Measurements from ENCODE around the gene SH3BP5.

The SH3BP5 gene

GRCh38 chr3:15321349-15321748 lies 11.0 kb downstream of the SH3BP5 start:
- TF ChIP-seq, protein P1, sequence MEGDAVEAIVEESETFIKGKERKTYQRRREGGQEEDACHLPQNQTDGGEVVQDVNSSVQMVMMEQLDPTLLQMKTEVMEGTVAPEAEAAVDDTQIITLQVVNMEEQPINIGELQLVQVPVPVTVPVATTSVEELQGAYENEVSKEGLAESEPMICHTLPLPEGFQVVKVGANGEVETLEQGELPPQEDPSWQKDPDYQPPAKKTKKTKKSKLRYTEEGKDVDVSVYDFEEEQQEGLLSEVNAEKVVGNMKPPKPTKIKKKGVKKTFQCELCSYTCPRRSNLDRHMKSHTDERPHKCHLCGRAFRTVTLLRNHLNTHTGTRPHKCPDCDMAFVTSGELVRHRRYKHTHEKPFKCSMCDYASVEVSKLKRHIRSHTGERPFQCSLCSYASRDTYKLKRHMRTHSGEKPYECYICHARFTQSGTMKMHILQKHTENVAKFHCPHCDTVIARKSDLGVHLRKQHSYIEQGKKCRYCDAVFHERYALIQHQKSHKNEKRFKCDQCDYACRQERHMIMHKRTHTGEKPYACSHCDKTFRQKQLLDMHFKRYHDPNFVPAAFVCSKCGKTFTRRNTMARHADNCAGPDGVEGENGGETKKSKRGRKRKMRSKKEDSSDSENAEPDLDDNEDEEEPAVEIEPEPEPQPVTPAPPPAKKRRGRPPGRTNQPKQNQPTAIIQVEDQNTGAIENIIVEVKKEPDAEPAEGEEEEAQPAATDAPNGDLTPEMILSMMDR (IDR thresholded peaks at IDR 0.05; ENCODE audit: borderline replicate concordance, control extremely low read depth, extremely low read depth, insufficient read depth, missing control alignments) = no peak
- in situ Hi-C loops (cut with MboI; ENCODE audit: low sequenced_read_pairs, unreplicated experiment) = loop anchor here (10.0 kb wide), 1 partner anchor 47 kb away; no protein-coding TSS in a partner anchor
- DNase-seq (ENCODE audit: low spot score) = no peak

DNA sequence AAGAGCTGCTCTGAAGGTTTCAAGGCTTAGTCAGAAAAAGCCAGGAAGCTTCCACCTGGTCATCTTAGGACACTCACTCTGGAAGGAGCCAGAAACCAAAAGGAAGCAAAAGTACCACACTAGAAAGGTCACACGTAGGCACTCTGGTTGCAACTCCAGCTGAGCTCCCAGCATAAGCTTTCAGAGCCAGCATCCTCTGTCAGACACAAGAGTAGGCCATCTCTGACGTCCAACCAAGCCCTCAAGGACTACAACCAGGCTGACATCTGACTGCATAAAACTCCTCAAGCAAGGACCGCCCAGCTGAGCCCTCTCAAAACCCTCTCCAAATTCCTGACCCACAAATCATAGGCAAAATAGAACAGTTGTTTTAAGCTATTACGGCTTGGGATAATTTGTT lies 12.8 kb downstream of the SH3BP5 start:
- in situ Hi-C loops (cut with MboI; ENCODE audit: low sequenced_read_pairs, unreplicated experiment) = no loop called here
- no peak for DNase-seq (ENCODE audit: low spot score)
- TF ChIP-seq, protein P1 (IDR thresholded peaks at IDR 0.05; ENCODE audit: borderline replicate concordance, control extremely low read depth, extremely low read depth, insufficient read depth, missing control alignments) = no peak

DNA sequence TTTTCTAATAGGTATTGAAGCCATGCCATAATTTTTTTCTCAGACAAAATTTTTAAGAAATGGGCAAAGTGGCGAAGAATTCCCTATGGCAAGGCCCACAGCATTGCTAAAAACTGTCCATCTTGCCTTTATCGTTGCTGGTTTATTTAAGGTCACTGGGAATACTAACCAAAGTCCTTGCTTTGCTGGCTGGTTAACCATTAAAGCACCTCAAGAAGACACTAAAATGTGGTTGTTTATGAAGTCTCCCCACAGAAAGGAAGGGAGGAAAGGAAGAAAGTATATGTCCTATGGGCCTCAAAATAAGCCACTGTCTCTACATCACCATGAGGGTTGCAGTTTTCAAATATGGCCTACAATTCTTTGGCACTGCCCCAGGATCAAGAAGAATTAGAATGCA lies 13.2 kb downstream of the SH3BP5 start:
- in situ Hi-C loops (cut with MboI; ENCODE audit: low sequenced_read_pairs, unreplicated experiment) = no loop called here
- TF ChIP-seq, protein P1 (IDR thresholded peaks at IDR 0.05; ENCODE audit: borderline replicate concordance, control extremely low read depth, extremely low read depth, insufficient read depth, missing control alignments) = no peak
- no peak for DNase-seq (ENCODE audit: low spot score)

GRCh38 chr3:15318661-15319060 lies 13.7 kb downstream of the SH3BP5 start:
- TF ChIP-seq, protein P1 (IDR thresholded peaks at IDR 0.05; ENCODE audit: borderline replicate concordance, control extremely low read depth, extremely low read depth, insufficient read depth, missing control alignments) = no peak
- DNase-seq (ENCODE audit: low spot score) = no peak
- in situ Hi-C loops (cut with MboI; ENCODE audit: low sequenced_read_pairs, unreplicated experiment) = no loop called here

- in situ Hi-C loops (cut with MboI; ENCODE audit: low sequenced_read_pairs, unreplicated experiment) = no loop called here
- TF ChIP-seq, protein P1 (IDR thresholded peaks at IDR 0.05; ENCODE audit: borderline replicate concordance, control extremely low read depth, extremely low read depth, insufficient read depth, missing control alignments) = no peak
- DNase-seq (ENCODE audit: low spot score) = no peak
Observed at GRCh38 chr3:15316998-15317435, 15.4 kb downstream of the SH3BP5 start.

GRCh38 chr3:15315003-15315402 lies 17.4 kb downstream of the SH3BP5 start:
- no peak for DNase-seq (ENCODE audit: low spot score)
- in situ Hi-C loops (cut with MboI; ENCODE audit: low sequenced_read_pairs, unreplicated experiment) = no loop called here
- TF ChIP-seq, protein P1 (IDR thresholded peaks at IDR 0.05; ENCODE audit: borderline replicate concordance, control extremely low read depth, extremely low read depth, insufficient read depth, missing control alignments) = no peak

GRCh38 chr3:15314276-15314675 lies 18.1 kb downstream of the SH3BP5 start:
- TF ChIP-seq, protein P1 (IDR thresholded peaks at IDR 0.05; ENCODE audit: borderline replicate concordance, control extremely low read depth, extremely low read depth, insufficient read depth, missing control alignments) = no peak
- in situ Hi-C loops (cut with MboI; ENCODE audit: low sequenced_read_pairs, unreplicated experiment) = no loop called here
- no peak for DNase-seq (ENCODE audit: low spot score)
